H1 (cell line): ENCODE data around the gene CPO. TPM values are rescaled to one million over a fixed set of nuclear protein-coding genes. Genes with fewer than 3 reads are reported as not detected.

ENCODE experiments used
- CTCF ChIA-PET: fragments of 300-600 bp; sonication (Branson Sonifier 250); formaldehyde crosslinking; loops from one replicate; lab custom pipeline; 2021; ENCODE audit not compliant: partially characterized antibody; lab: Charles Lee
- POLR2A ChIA-PET: fragments of 300-600 bp; sonication (Branson Sonifier 250); formaldehyde crosslinking; loops from one replicate; lab custom pipeline; 2021; ENCODE audit warnings: inconsistent platforms; ENCODE audit not compliant: partially characterized antibody; lab: Charles Lee
- DNase-seq, 2 experiments: peaks; one replicate each; pipeline versions ENCODE4 v3.0.0 to v3.0.0-alpha.2; 2010 to 2022; ENCODE audit warnings: low spot score in 2 of 2, low read depth in 1 of 2, mixed read lengths in 1 of 2
- FAIRE-seq: peaks from 2 replicates; lab custom pipeline; 2011; peaks lifted over from hg19 to GRCh38; lab: Jason Lieb, UNC
- H2AFZ ChIP-seq: 2 replicates; pipeline ENCODE4 v1.8.1; 2012; ENCODE audit warnings: low read length, inconsistent platforms
- H2AK5ac ChIP-seq: 2 replicates; pipeline ENCODE4 v1.6.1; 2013; ENCODE audit warnings: low read depth, low read length
- H2BK120ac ChIP-seq: replicated peaks from 2 replicates; pipeline ENCODE3; 2013; ENCODE audit warnings: low read depth, low read length, inconsistent platforms
- H2BK12ac ChIP-seq: 2 replicates; pipeline ENCODE4 v1.6.1; 2013; ENCODE audit warnings: low read depth, low read length
- H2BK15ac ChIP-seq: 2 replicates; pipeline ENCODE4 v1.6.1; 2013; ENCODE audit warnings: low read length
- H2BK20ac ChIP-seq: 2 replicates; pipeline ENCODE4 v1.6.1; 2013; ENCODE audit warnings: low read length
- H2BK5ac ChIP-seq: 2 replicates; pipeline ENCODE4 v1.6.1; 2013; ENCODE audit warnings: low read depth, low read length
- H3K14ac ChIP-seq: 2 replicates; pipeline ENCODE4 v1.6.1; 2013; ENCODE audit warnings: inconsistent platforms; ENCODE audit not compliant: insufficient read length
- H3K18ac ChIP-seq: 2 replicates; pipeline ENCODE4 v1.6.1; 2013; ENCODE audit warnings: low read length; ENCODE audit errors: extremely low read depth
- H3K23ac ChIP-seq: 2 replicates; pipeline ENCODE4 v1.6.1; 2013; ENCODE audit warnings: inconsistent platforms; ENCODE audit not compliant: insufficient read length
- H3K23me2 ChIP-seq: 2 replicates; pipeline ENCODE4 v1.6.1; 2013; ENCODE audit warnings: low read depth, low read length
- H3K27ac ChIP-seq: 2 replicates; pipeline ENCODE4 v1.6.1; 2011; ENCODE audit warnings: low read depth, low read length, inconsistent platforms
- H3K27me3 ChIP-seq, 4 experiments: replicated peaks in 1 of 4; 1 replicate in 1 of 4; 2 replicates in 3 of 4; pipeline versions ENCODE4 v1.6.1 to v1.8.1; 2011 to 2013; ENCODE audit warnings: low read length in 3 of 4, mild to moderate bottlenecking in 3 of 4, inconsistent platforms in 2 of 4, mixed read lengths in 2 of 4, moderate library complexity in 1 of 4; ENCODE audit not compliant: control insufficient read depth in 3 of 4, insufficient read depth in 3 of 4; ENCODE audit errors: extremely low read depth in 1 of 4
- H3K36me3 ChIP-seq, 4 experiments: 2 replicates each; pipeline versions ENCODE4 v1.6.1 to v1.8.1; 2011 to 2013; ENCODE audit warnings: mild to moderate bottlenecking in 4 of 4, low read length in 3 of 4, moderate library complexity in 2 of 4, control low read depth in 1 of 4, inconsistent platforms in 1 of 4; ENCODE audit not compliant: insufficient read depth in 4 of 4, control insufficient read depth in 2 of 4
- H3K4ac ChIP-seq: replicated peaks from 2 replicates; pipeline ENCODE3; 2013; ENCODE audit warnings: low read length, low read depth, mixed read lengths, inconsistent platforms; ENCODE audit not compliant: insufficient read length
- H3K4me1 ChIP-seq, 4 experiments: replicated peaks in 1 of 4; 1 replicate in 1 of 4; 2 replicates in 3 of 4; pipeline versions ENCODE4 v1.6.1 to v1.8.1; 2011 to 2013; ENCODE audit warnings: low read length in 3 of 4, inconsistent platforms in 2 of 4, mixed read lengths in 1 of 4; ENCODE audit not compliant: insufficient read depth in 4 of 4, control insufficient read depth in 3 of 4
- H3K4me2 ChIP-seq, 2 experiments: 2 replicates each; pipeline versions ENCODE4 v1.6.1 to v1.8.1; 2011 to 2013; ENCODE audit warnings: low read depth in 2 of 2, low read length in 2 of 2, control low read depth in 1 of 2, inconsistent platforms in 1 of 2, mild to moderate bottlenecking in 1 of 2; ENCODE audit not compliant: insufficient read depth in 1 of 2
- H3K4me3 ChIP-seq, 4 experiments: fragments of 200-600, 300-600 bp in 1 of 4; sonication (generic), shearing (Covaris generic), sonication (Bioruptor Twin) in 1 of 4; 2 replicates each; pipeline versions ENCODE4 v1.5.1 to v1.8.1; 2011 to 2016; ENCODE audit warnings: low read length in 4 of 4, low read depth in 3 of 4, control low read depth in 2 of 4, inconsistent platforms in 2 of 4, mild to moderate bottlenecking in 2 of 4, mixed read lengths in 1 of 4, moderate library complexity in 1 of 4; ENCODE audit not compliant: insufficient read depth in 2 of 4; ENCODE audit errors: extremely low read depth in 1 of 4
- H3K56ac ChIP-seq: replicated peaks from 2 replicates; pipeline ENCODE3; 2013; ENCODE audit warnings: low read depth, mild to moderate bottlenecking, mixed read lengths, low read length, inconsistent platforms; ENCODE audit not compliant: insufficient read length
- H3K79me1 ChIP-seq: 2 replicates; pipeline ENCODE4 v1.6.1; 2013; ENCODE audit warnings: low read depth, low read length, control low read depth
- H3K79me2 ChIP-seq, 2 experiments: 2 replicates each; pipeline versions ENCODE4 v1.6.1 to v1.8.1; 2012 to 2013; ENCODE audit warnings: low read length in 2 of 2, mild to moderate bottlenecking in 2 of 2, inconsistent platforms in 1 of 2; ENCODE audit not compliant: insufficient read depth in 2 of 2, control insufficient read depth in 1 of 2
- H3K9ac ChIP-seq, 4 experiments: replicated peaks in 1 of 4; 1 replicate in 1 of 4; 2 replicates in 3 of 4; pipeline versions ENCODE4 v1.6.1 to v1.8.1; 2011 to 2013; ENCODE audit warnings: low read depth in 3 of 4, low read length in 3 of 4, control low read depth in 2 of 4, mild to moderate bottlenecking in 2 of 4, moderate library complexity in 2 of 4, inconsistent platforms in 1 of 4; ENCODE audit errors: extremely low read depth in 1 of 4
- H3K9me3 ChIP-seq, 2 experiments: 2 replicates each; pipeline versions ENCODE4 v1.6.1 to v1.8.1; 2012 to 2013; ENCODE audit warnings: mild to moderate bottlenecking in 2 of 2, moderate library complexity in 2 of 2, control low read depth in 1 of 2, inconsistent platforms in 1 of 2, low read depth in 1 of 2, low read length in 1 of 2, mixed read lengths in 1 of 2; ENCODE audit not compliant: insufficient read depth in 2 of 2
- H4K20me1 ChIP-seq, 2 experiments: replicated peaks in 1 of 2; 2 replicates each; pipeline versions ENCODE3 to v1.8.1; 2011 to 2013; ENCODE audit warnings: inconsistent platforms in 2 of 2, low read length in 2 of 2, mild to moderate bottlenecking in 1 of 2; ENCODE audit not compliant: insufficient read depth in 2 of 2, control insufficient read depth in 1 of 2
- H4K5ac ChIP-seq: 2 replicates; pipeline ENCODE4 v1.6.1; 2013; ENCODE audit warnings: low read length, low read depth, mixed read lengths, inconsistent platforms; ENCODE audit not compliant: insufficient read length
- H4K8ac ChIP-seq: 2 replicates; pipeline ENCODE4 v1.8.0; 2013; ENCODE audit warnings: mild to moderate bottlenecking, moderate library complexity, low read length, inconsistent platforms; ENCODE audit not compliant: insufficient read depth; ENCODE audit errors: extremely low read depth
- H4K91ac ChIP-seq: replicated peaks from 2 replicates; pipeline ENCODE3; 2013; ENCODE audit warnings: low read length, mixed read lengths, inconsistent platforms; ENCODE audit not compliant: insufficient read length
- RFX5 ChIP-seq: IDR thresholded peaks from 2 replicates; pipeline ENCODE4 v1.6.1; 2011; ENCODE audit warnings: low read depth, low read length, improper control_type of control experiment, borderline replicate concordance
- WGBS, 2 experiments: shearing (Covaris generic) in 1 of 2; methylation state at CpG; one replicate each; pipeline versions ENCODE4 v1.1.6 to v1.1.7; 2013 to 2015; ENCODE audit warnings: low lambda C conversion rate in 2 of 2, mixed read lengths in 2 of 2, inconsistent platforms in 1 of 2, low coverage in 1 of 2, missing lambda C conversion rate in 1 of 2; ENCODE audit not compliant: insufficient replicate concordance in 2 of 2, insufficient coverage in 1 of 2, insufficient read length in 1 of 2; ENCODE audit errors: extremely low coverage in 1 of 2, missing lambda C conversion rate in 1 of 2; 5-methylcytosine and 5-hydroxymethylcytosine counted together
- polyA plus RNA-seq, 7 experiments: library from polyadenylated mRNA; depleted of rRNA in 3 of 7; stranded (reverse) in 5 of 7; unstranded in 2 of 7; fragments of >200 nt in 5 of 7; fragments of 200-250 nt in 2 of 7; gene quantifications; 1 replicate in 5 of 7; 2 replicates in 1 of 7; 4 replicates in 1 of 7; pipeline versions ENCODE4 v1.2.1 to v1.2.3, GENCODE V29; 2011 to 2013; ENCODE audit warnings: missing spikeins in 2 of 7, mixed read lengths in 2 of 7
- total RNA-seq: library from RNA; stranded (reverse); fragmentation: NEBNext Ultra II Directional; extraction: Animal tissue kit (Norgen Biotek cat#: 25700); gene quantifications from 2 replicates; pipeline ENCODE4 v1.2.1, GENCODE V29; 2021

CPO gene
- total and polyA plus RNA-seq, 2 of the 8 experiments (the other 6 are each of a cell fraction or from before 2014, with no cell fraction given) = 1.3 TPM

DNA sequence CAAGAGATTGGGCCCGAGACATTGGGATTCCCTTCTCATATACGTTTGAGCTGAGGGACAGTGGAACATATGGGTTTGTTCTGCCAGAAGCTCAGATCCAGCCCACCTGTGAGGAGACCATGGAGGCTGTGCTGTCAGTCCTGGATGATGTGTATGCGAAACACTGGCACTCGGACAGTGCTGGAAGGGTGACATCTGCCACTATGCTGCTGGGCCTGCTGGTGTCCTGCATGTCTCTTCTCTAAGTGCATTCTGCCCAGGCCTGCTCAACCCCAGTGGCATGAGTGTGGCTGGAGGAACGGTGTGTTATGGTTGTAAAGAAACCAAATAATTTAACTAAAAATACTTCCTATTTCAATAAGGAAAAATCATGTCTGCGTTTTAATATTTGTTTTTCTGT is 29.9 kb downstream of the CPO start:
- Histone ChIP-seq H3K14ac (no peak overlapping the region), H3K9me3 (no peaks in the 10 kb centered on the region; a peak in 1 of 4 replicates), H3K4me3 (no peak overlapping the region), H2BK5ac (no peak overlapping the region), H4K91ac (no peak overlapping the region), H2AFZ (no peak overlapping the region), H2BK12ac (peak overlapping the region; percentile 0; the same call in 1 of the 2 replicates), H3K18ac (no peak overlapping the region), H2BK15ac (no peak overlapping the region), H3K79me2 (no peaks in the 10 kb centered on the region), H3K79me1 (no peaks in the 10 kb centered on the region), H3K4me1 (peaks cover 0 to 8% (median 1%) of the 10 kb centered on the region in 4 experiments; a peak in 4 of 7 replicates), H3K27me3 (no peaks in the 10 kb centered on the region), H3K9ac (no peak overlapping the region), H3K23me2 (no peaks in the 10 kb centered on the region), H4K5ac (no peak overlapping the region), H3K27ac (no peak overlapping the region), H2AK5ac (no peak overlapping the region), H3K56ac (no peak overlapping the region), H3K36me3 (no peaks in the 10 kb centered on the region), H2BK120ac (no peak overlapping the region), H4K20me1 (no peaks in the 10 kb centered on the region), H2BK20ac (no peak overlapping the region), H3K23ac (no peak overlapping the region), H3K4ac (no peak overlapping the region), H3K4me2 (no peak overlapping the region), H4K8ac (no peak overlapping the region)
- DNase-seq = no peak
- no peak for TF ChIP-seq RFX5
- CTCF ChIA-PET = interaction anchor here (0.9 to 4.9 kb wide), 7 partner anchors 11 to 715 kb away, joined by 3 to 17 read pairs (median 4); no protein-coding TSS in a partner anchor
- 91% methylated on average over 6 of the region's 6 CpGs; no CpG with 5 or more reads in 1 of the 2 experiments for WGBS, 2 experiments
- FAIRE-seq = no peak
- POLR2A ChIA-PET = interaction anchor here (1.5 kb wide), 1 partner anchor 166 kb away, joined by 3 read pairs; no protein-coding TSS in a partner anchor
